Keratinocyte (primary cell): ENCODE data around the gene TMEM161B. TPM values are rescaled to one million over a fixed set of nuclear protein-coding genes. Genes with fewer than 3 reads are reported as not detected.
A peak's percentile ranks its signal among the peaks of the same experiment; 100 is the strongest.

Experiments used
- DNase-seq: peaks from one replicate; pipeline ENCODE4 v3.0.0-alpha.2; 2011; ENCODE audit warnings: low read depth, missing footprints, low spot score
- FAIRE-seq: peaks from 2 replicates; lab custom pipeline; 2011; peaks lifted over from hg19 to GRCh38; lab: Jason Lieb, UNC
- H2AFZ ChIP-seq: 2 replicates; pipeline ENCODE4 v1.6.0; 2012; ENCODE audit warnings: low read length, control low read depth, inconsistent platforms; ENCODE audit not compliant: control insufficient read depth
- H3K27ac ChIP-seq: 2 replicates; pipeline ENCODE4 v1.5.1; 2011; ENCODE audit warnings: low read length; ENCODE audit not compliant: control insufficient read depth, insufficient read depth
- H3K27me3 ChIP-seq: 3 replicates; pipeline ENCODE4 v1.6.0; 2011; ENCODE audit warnings: low read length; ENCODE audit not compliant: control insufficient read depth, insufficient read depth; ENCODE audit errors: extremely low read depth
- H3K36me3 ChIP-seq, 2 experiments: 2 replicates in 1 of 2; 3 replicates in 1 of 2; pipeline ENCODE4 v1.5.1; 2011; ENCODE audit warnings: low read length in 2 of 2, mild to moderate bottlenecking in 1 of 2; ENCODE audit not compliant: control insufficient read depth in 2 of 2, insufficient read depth in 2 of 2; ENCODE audit errors: extremely low read depth in 1 of 2
- H3K4me1 ChIP-seq: 3 replicates; pipeline ENCODE4 v1.5.1; 2011; ENCODE audit warnings: low read length; ENCODE audit not compliant: control insufficient read depth, insufficient read depth; ENCODE audit errors: extremely low read depth
- H3K4me2 ChIP-seq: 3 replicates; pipeline ENCODE4 v1.6.0; 2011; ENCODE audit warnings: low read depth, low read length; ENCODE audit not compliant: control insufficient read depth, insufficient read depth; ENCODE audit errors: extremely low read depth
- H3K4me3 ChIP-seq, 3 experiments: fragments of 200-600 bp in 1 of 3; sonication (generic) in 1 of 3; 2 replicates in 2 of 3; 3 replicates in 1 of 3; pipeline ENCODE4 v1.5.1; 2011 to 2016; ENCODE audit warnings: low read length in 3 of 3, mild to moderate bottlenecking in 3 of 3, control low read depth in 2 of 3, inconsistent platforms in 1 of 3, low read depth in 1 of 3, mixed read lengths in 1 of 3, mixed run types in 1 of 3, moderate library complexity in 1 of 3; ENCODE audit not compliant: control insufficient read depth in 2 of 3, insufficient read depth in 2 of 3; ENCODE audit errors: extremely low read depth in 1 of 3
- H3K79me2 ChIP-seq: 2 replicates; pipeline ENCODE4 v1.6.0; 2012; ENCODE audit warnings: low read length; ENCODE audit not compliant: control insufficient read depth, insufficient read depth
- H3K9ac ChIP-seq: 3 replicates; pipeline ENCODE4 v1.6.0; 2011; ENCODE audit warnings: low read length; ENCODE audit not compliant: control insufficient read depth, insufficient read depth; ENCODE audit errors: extremely low read depth
- H3K9me1 ChIP-seq: 3 replicates; pipeline ENCODE4 v1.6.0; 2011; ENCODE audit warnings: low read length; ENCODE audit not compliant: control insufficient read depth, insufficient read depth; ENCODE audit errors: extremely low read depth
- H3K9me3 ChIP-seq: 2 replicates; pipeline ENCODE4 v1.5.1; 2012; ENCODE audit warnings: low read depth, low read length; ENCODE audit not compliant: control insufficient read depth
- H4K20me1 ChIP-seq: 3 replicates; pipeline ENCODE4 v1.6.0; 2011; ENCODE audit warnings: low read length; ENCODE audit not compliant: control insufficient read depth, insufficient read depth; ENCODE audit errors: extremely low read depth
- EZH2 ChIP-seq: IDR thresholded peaks from one replicate; pipeline ENCODE4 v1.6.1; 2012; ENCODE audit warnings: inconsistent platforms, mild to moderate bottlenecking, low read length, moderate library complexity
- dilution Hi-C: fragments of 300-500 bp; cut with MboI; formaldehyde crosslinking; loops from one replicate; pipeline ENCODE4 v1.7.0; 2020; ENCODE audit warnings: low sequenced_read_pairs; ENCODE audit not compliant: extremely low pct_ligation_motif_present
- polyA plus RNA-seq, 5 experiments: library from polyadenylated mRNA; depleted of rRNA in 3 of 5; stranded (reverse) in 3 of 5; stranded (forward) in 1 of 5; unstranded in 1 of 5; fragments of >200 nt; gene quantifications; 1 replicate in 1 of 5; 2 replicates in 3 of 5; 3 replicates in 1 of 5; pipeline versions ENCODE4 v1.2.1 to v1.2.3, GENCODE V29; 2011 to 2012; ENCODE audit warnings: missing spikeins in 2 of 5, low read depth in 1 of 5, low replicate concordance in 1 of 5
- small RNA-seq, 3 experiments: library from RNA; depleted of rRNA; stranded (forward); fragments of <200 nt; gene quantifications; one replicate each; pipeline ENCODE3, GENCODE V24; 2012; ENCODE audit warnings: low read depth in 3 of 3, low replicate concordance in 1 of 3; ENCODE audit not compliant: insufficient read length in 3 of 3
- TF ChIP-seq, protein P1 (sequence below), 3 experiments: IDR thresholded peaks in 1 of 3; conservative IDR thresholded peaks in 1 of 3; optimal IDR thresholded peaks in 1 of 3; 2 replicates in 2 of 3; 3 replicates in 1 of 3; pipeline versions ENCODE3 to v1.5.1; 2011; ENCODE audit warnings: low read length in 3 of 3, mild to moderate bottlenecking in 3 of 3, moderate library complexity in 2 of 3, control low read depth in 1 of 3, inconsistent platforms in 1 of 3; ENCODE audit not compliant: insufficient read depth in 2 of 3; ENCODE audit errors: extremely low read depth in 1 of 3

The TMEM161B gene
- polyA plus RNA-seq, 1 donor (not counting 4 experiments of a cell fraction or from before 2014, with no cell fraction given), result 18.2 TPM

DNA sequence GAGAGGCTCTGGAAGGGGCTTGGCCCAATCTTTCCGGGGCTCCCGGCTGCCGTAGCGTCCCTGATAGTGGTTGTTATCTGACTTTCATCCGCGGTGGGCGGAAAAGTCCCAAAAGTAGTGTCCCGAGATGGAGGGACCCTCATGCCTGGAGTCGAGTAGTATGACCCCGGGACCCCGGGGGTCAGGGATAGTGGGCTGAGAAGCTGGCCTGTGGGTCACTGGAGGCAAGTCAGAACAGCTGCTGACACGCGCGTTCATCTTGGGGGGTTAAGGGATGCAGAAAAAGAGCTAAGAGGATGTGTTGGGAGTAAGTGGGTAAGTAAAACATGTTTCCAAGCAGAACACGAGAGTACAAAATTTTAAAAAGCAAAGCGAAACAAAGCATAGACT is 123.4 kb downstream of the TMEM161B start:
- H3K79me2 ChIP-seq, result no peaks in the 10 kb centered on the region
- TF ChIP-seq EZH2, result no peak
- TF ChIP-seq, protein P1, sequence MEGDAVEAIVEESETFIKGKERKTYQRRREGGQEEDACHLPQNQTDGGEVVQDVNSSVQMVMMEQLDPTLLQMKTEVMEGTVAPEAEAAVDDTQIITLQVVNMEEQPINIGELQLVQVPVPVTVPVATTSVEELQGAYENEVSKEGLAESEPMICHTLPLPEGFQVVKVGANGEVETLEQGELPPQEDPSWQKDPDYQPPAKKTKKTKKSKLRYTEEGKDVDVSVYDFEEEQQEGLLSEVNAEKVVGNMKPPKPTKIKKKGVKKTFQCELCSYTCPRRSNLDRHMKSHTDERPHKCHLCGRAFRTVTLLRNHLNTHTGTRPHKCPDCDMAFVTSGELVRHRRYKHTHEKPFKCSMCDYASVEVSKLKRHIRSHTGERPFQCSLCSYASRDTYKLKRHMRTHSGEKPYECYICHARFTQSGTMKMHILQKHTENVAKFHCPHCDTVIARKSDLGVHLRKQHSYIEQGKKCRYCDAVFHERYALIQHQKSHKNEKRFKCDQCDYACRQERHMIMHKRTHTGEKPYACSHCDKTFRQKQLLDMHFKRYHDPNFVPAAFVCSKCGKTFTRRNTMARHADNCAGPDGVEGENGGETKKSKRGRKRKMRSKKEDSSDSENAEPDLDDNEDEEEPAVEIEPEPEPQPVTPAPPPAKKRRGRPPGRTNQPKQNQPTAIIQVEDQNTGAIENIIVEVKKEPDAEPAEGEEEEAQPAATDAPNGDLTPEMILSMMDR (optimal IDR thresholded peaks at IDR 0.05 in 1 of 3, IDR thresholded peaks at IDR 0.05 in 1 of 3, conservative IDR thresholded peaks at IDR 0.05 in 1 of 3; ENCODE audit: extremely low read depth in 1 of 3, insufficient read depth in 2 of 3, low read length in 3 of 3), result no peak
- FAIRE-seq, result no peak
- H3K36me3 ChIP-seq, result no peaks in the 10 kb centered on the region
- no peak for DNase-seq
- dilution Hi-C loops, result no loop called here
- no peaks in the 10 kb centered on the region for H3K9me1 ChIP-seq
- H3K4me1 ChIP-seq, result peaks cover 18% of the 10 kb centered on the region
- H3K27me3 ChIP-seq, result peaks cover 59% of the 10 kb centered on the region
- H3K27ac ChIP-seq, result no peak overlapping the region
- no peak overlapping the region for H2AFZ ChIP-seq
- H3K9me3 ChIP-seq, result no peaks in the 10 kb centered on the region
- H3K9ac ChIP-seq, result no peak overlapping the region
- no peaks in the 10 kb centered on the region for H4K20me1 ChIP-seq
- no peak overlapping the region for H3K4me3 ChIP-seq
- H3K4me2 ChIP-seq, result peak overlapping the region; percentile 9

Small RNAs within 50 kb of the gene (small RNA-seq; reads per million reads assigned to genes)
- gene RNA5SP187, result 0 reads per million in 3 experiments
